ENCODE measurements around the gene TMEM259. TPM values are rescaled to one million over a fixed set of nuclear protein-coding genes. Genes with fewer than 3 reads are reported as not detected.

The TMEM259 gene
- total and polyA plus RNA-seq, 2 donors from 2014 or later = 129 to 180 TPM

GRCh38 chr19:1017906-1018305 lies 3.0 kb downstream of the TMEM259 start:
- FAIRE-seq (no peak), DNase-seq (no peak)
- H3K27ac ChIP-seq (ENCODE audit: low read depth in 2 of 2, low read length in 2 of 2) = no peak overlapping the region
- H3K27me3 ChIP-seq (ENCODE audit: control insufficient read depth, insufficient read depth, low read length) = no peaks in the 10 kb centered on the region
- peaks cover 0 to 9% (median 0%) of the 10 kb centered on the region in 3 donors for H3K36me3 ChIP-seq (ENCODE audit: control insufficient read depth in 2 of 3, insufficient read depth in 3 of 3, low read length in 3 of 3)
- no peak for TF ChIP-seq CTCF (IDR thresholded peaks at IDR 0.05; ENCODE audit: borderline replicate concordance, extremely low read depth, insufficient read depth)
- no peak overlapping the region for H3K4me3 ChIP-seq (ENCODE audit: low read length in 3 of 3)
- intact Hi-C loops (cut with DNase I) = no loop called here
- peaks cover 0 to 46% (median 8%) of the 10 kb centered on the region in 3 donors for H3K4me1 ChIP-seq (ENCODE audit: control insufficient read depth in 2 of 3, insufficient read depth in 2 of 3, low read depth in 1 of 3, low read length in 3 of 3)
- H3K9me3 ChIP-seq (ENCODE audit: control insufficient read depth in 2 of 3, insufficient read depth in 1 of 3, low read length in 3 of 3) = no peaks in the 10 kb centered on the region
- H3K9ac ChIP-seq (ENCODE audit: low read length in 3 of 3) = no peak overlapping the region

GRCh38 chr19:1017115-1017905 lies 3.6 kb downstream of the TMEM259 start:
- DNase-seq (peak in 2 of 5 donors; percentile 67 to 84), FAIRE-seq (no peak)
- intact Hi-C loops (cut with DNase I) = no loop called here
- no peaks in the 10 kb centered on the region for H3K9me3 ChIP-seq (ENCODE audit: control insufficient read depth in 2 of 3, insufficient read depth in 1 of 3, low read length in 3 of 3)
- H3K4me3 ChIP-seq (ENCODE audit: low read length in 3 of 3) = no peak overlapping the region
- peak overlapping the region in 1 of 2 donors; percentile 11 for H3K27ac ChIP-seq (ENCODE audit: low read depth in 2 of 2, low read length in 2 of 2)
- H3K4me1 ChIP-seq (ENCODE audit: control insufficient read depth in 2 of 3, insufficient read depth in 2 of 3, low read depth in 1 of 3, low read length in 3 of 3) = peaks cover 0 to 46% (median 8%) of the 10 kb centered on the region in 3 donors
- H3K27me3 ChIP-seq (ENCODE audit: control insufficient read depth, insufficient read depth, low read length) = no peaks in the 10 kb centered on the region
- H3K9ac ChIP-seq (ENCODE audit: low read length in 3 of 3) = no peak overlapping the region
- no peak for TF ChIP-seq CTCF (IDR thresholded peaks at IDR 0.05; ENCODE audit: borderline replicate concordance, extremely low read depth, insufficient read depth)
- peaks cover 0 to 10% (median 0%) of the 10 kb centered on the region in 3 donors for H3K36me3 ChIP-seq (ENCODE audit: control insufficient read depth in 2 of 3, insufficient read depth in 3 of 3, low read length in 3 of 3)

GRCh38 chr19:1016647-1017114 lies 4.2 kb downstream of the TMEM259 start:
- Histone ChIP-seq H3K36me3 (ENCODE audit: control insufficient read depth in 2 of 3, insufficient read depth in 3 of 3, low read length in 3 of 3) (peaks cover 0 to 10% (median 0%) of the 10 kb centered on the region in 3 donors), H3K9ac (ENCODE audit: low read length in 3 of 3) (no peak overlapping the region), H3K4me3 (ENCODE audit: low read length in 3 of 3) (no peak overlapping the region), H3K27me3 (ENCODE audit: control insufficient read depth, insufficient read depth, low read length) (no peaks in the 10 kb centered on the region), H3K27ac (ENCODE audit: low read depth in 2 of 2, low read length in 2 of 2) (peak overlapping the region in 1 of 2 donors; percentile 11), H3K9me3 (ENCODE audit: control insufficient read depth in 2 of 3, insufficient read depth in 1 of 3, low read length in 3 of 3) (no peaks in the 10 kb centered on the region), H3K4me1 (ENCODE audit: control insufficient read depth in 2 of 3, insufficient read depth in 2 of 3, low read depth in 1 of 3, low read length in 3 of 3) (peaks cover 0 to 46% (median 8%) of the 10 kb centered on the region in 3 donors)
- FAIRE-seq = no peak
- DNase-seq = peak in 1 of 5 donors; percentile 82
- TF ChIP-seq CTCF (IDR thresholded peaks at IDR 0.05; ENCODE audit: borderline replicate concordance, extremely low read depth, insufficient read depth) = no peak
- intact Hi-C loops (cut with DNase I) = no loop called here

All from kidney (tissue), 14 donors.